ENCODE measurements around the gene RAB11FIP4. TPM values are rescaled to one million over a fixed set of nuclear protein-coding genes. Genes with fewer than 3 reads are reported as not detected.

Gene RAB11FIP4
- total RNA-seq, 2 donors from 2014 or later: 35.6 to 62.2 TPM

DNA sequence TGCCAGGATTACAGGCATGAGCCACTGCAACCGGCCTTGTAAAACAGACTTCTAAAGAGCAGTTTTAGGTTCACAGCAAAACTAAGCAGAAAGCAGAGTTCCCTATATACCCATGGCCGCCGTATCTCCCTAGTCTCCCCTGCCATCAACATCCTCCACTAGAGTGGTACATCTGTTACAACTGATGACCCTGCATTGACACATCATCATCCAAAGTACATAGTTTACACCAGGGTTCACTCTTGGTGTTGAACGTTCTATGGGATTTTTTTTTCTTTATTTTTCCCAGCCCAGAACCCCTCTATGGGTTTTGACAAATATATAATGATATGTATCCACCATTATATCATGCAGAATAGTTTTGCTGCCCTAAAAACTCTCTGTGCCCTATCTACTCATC, 155.2 kb downstream of the RAB11FIP4 start:
- H3K4me3 Mint-ChIP-seq: no peak overlapping the region
- TF ChIP-seq, protein P1, sequence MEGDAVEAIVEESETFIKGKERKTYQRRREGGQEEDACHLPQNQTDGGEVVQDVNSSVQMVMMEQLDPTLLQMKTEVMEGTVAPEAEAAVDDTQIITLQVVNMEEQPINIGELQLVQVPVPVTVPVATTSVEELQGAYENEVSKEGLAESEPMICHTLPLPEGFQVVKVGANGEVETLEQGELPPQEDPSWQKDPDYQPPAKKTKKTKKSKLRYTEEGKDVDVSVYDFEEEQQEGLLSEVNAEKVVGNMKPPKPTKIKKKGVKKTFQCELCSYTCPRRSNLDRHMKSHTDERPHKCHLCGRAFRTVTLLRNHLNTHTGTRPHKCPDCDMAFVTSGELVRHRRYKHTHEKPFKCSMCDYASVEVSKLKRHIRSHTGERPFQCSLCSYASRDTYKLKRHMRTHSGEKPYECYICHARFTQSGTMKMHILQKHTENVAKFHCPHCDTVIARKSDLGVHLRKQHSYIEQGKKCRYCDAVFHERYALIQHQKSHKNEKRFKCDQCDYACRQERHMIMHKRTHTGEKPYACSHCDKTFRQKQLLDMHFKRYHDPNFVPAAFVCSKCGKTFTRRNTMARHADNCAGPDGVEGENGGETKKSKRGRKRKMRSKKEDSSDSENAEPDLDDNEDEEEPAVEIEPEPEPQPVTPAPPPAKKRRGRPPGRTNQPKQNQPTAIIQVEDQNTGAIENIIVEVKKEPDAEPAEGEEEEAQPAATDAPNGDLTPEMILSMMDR (conservative IDR thresholded peaks at IDR 0.05): no peak
- no peaks in the 10 kb centered on the region for H3K36me3 Mint-ChIP-seq (ENCODE audit: low read depth)
- H3K9me3 Mint-ChIP-seq: peaks cover 17% of the 10 kb centered on the region
- no peak overlapping the region for H3K9ac ChIP-seq (ENCODE audit: extremely low read depth, low read length, poor library complexity, severe bottlenecking)
- no peaks in the 10 kb centered on the region for H3K36me3 ChIP-seq (ENCODE audit: control insufficient read depth, insufficient read depth, low read length)
- no peak overlapping the region for H3K27ac Mint-ChIP-seq
- peaks cover 9% of the 10 kb centered on the region for H3K27me3 Mint-ChIP-seq (ENCODE audit: insufficient read depth)
- peaks cover 3% of the 10 kb centered on the region for H3K4me1 Mint-ChIP-seq
- H3K27me3 ChIP-seq (ENCODE audit: control insufficient read depth, insufficient read depth, low read length, poor library complexity, severe bottlenecking): peaks cover 9% of the 10 kb centered on the region
- no peak overlapping the region for H3K27ac ChIP-seq (ENCODE audit: low read depth, low read length)
- no peak for DNase-seq
- H3K4me3 ChIP-seq (ENCODE audit: low read length): no peak overlapping the region
- H3K9me3 ChIP-seq (ENCODE audit: control insufficient read depth, low read length): no peaks in the 10 kb centered on the region
- H3K4me1 ChIP-seq (ENCODE audit: control insufficient read depth, insufficient read depth, low read length): no peaks in the 10 kb centered on the region
- 91 to 94% methylated on average over 3 to 4 of the region's 4 CpGs for WGBS, 2 experiments (ENCODE audit: insufficient coverage in 1 of 2, insufficient read length in 1 of 2)

DNA sequence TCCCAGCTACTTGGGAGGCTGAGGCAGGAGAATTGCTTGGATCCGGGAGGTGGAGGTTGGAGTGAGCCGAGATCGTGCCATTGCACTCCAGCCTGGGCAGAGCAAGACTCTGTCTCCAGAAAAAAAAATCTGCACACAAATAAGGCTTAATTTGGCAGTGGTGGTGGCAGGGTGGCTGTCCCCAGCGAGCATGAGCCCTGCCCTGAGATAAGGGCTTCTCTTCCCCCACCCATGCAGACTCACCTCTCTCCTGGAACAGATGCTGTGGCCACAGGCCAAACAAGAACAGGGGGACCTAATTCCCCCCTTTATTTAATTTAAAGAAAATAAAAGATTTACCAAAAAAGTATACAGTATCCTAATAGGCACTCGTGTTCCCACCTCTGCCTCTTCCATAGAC, 157.2 kb downstream of the RAB11FIP4 start:
- Histone ChIP-seq H3K36me3 (ENCODE audit: control insufficient read depth, insufficient read depth, low read length) (no peaks in the 10 kb centered on the region), H3K9ac (ENCODE audit: extremely low read depth, low read length, poor library complexity, severe bottlenecking) (peak overlapping the region; percentile 47), H3K27me3 (ENCODE audit: control insufficient read depth, insufficient read depth, low read length, poor library complexity, severe bottlenecking) (peaks cover 28% of the 10 kb centered on the region), H3K27ac (ENCODE audit: low read depth, low read length) (no peak overlapping the region), H3K4me1 (ENCODE audit: control insufficient read depth, insufficient read depth, low read length) (no peaks in the 10 kb centered on the region), H3K4me3 (ENCODE audit: low read length) (peak overlapping the region; percentile 94), H3K9me3 (ENCODE audit: control insufficient read depth, low read length) (no peaks in the 10 kb centered on the region)
- no peak for DNase-seq
- peaks cover 23% of the 10 kb centered on the region for H3K27me3 Mint-ChIP-seq (ENCODE audit: insufficient read depth)
- peaks cover 15% of the 10 kb centered on the region for H3K9me3 Mint-ChIP-seq
- H3K4me3 Mint-ChIP-seq: peak overlapping the region; percentile 86
- no peaks in the 10 kb centered on the region for H3K36me3 Mint-ChIP-seq (ENCODE audit: low read depth)
- no peak overlapping the region for H3K27ac Mint-ChIP-seq
- TF ChIP-seq, protein P1 (conservative IDR thresholded peaks at IDR 0.05): no peak
- 15 to 72% methylated on average over 1 to 5 of the region's 5 CpGs for WGBS, 2 experiments (ENCODE audit: insufficient coverage in 1 of 2, insufficient read length in 1 of 2)
- H3K4me1 Mint-ChIP-seq: peaks cover 3% of the 10 kb centered on the region

DNA sequence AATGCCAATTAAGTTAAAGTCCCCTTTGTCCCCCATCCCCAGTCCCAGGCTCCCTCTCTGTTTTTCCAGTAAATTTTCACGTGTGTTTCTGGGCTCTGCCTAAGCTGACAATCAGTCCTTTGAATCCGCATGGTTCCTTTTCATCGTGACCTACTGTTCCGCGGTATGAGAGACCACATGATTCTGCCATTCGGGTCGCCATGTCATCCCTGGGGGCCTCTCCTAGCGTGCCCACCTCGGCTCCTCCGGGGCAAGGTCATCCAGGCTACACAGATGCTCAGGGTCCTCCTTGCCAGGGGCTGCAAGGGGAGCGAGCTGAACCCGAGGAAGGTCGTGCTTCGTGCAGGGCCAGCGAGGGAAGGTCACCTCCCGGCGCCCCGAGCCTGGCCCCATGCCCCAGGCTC, 157.6 kb downstream of the RAB11FIP4 start:
- H3K27ac ChIP-seq (ENCODE audit: low read depth, low read length): no peak overlapping the region
- WGBS, 2 experiments (ENCODE audit: insufficient coverage in 1 of 2, insufficient read length in 1 of 2): 0 to 1% methylated on average over 11 to 18 of the region's 18 CpGs

More for the DNA sequence above, 157.6 kb downstream of the RAB11FIP4 start:
- TF ChIP-seq, protein P1 (conservative IDR thresholded peaks at IDR 0.05): no peak
- H3K4me3 Mint-ChIP-seq: peak overlapping the region; percentile 86
- H3K36me3 ChIP-seq (ENCODE audit: control insufficient read depth, insufficient read depth, low read length): no peaks in the 10 kb centered on the region
- DNase-seq: no peak
- no peaks in the 10 kb centered on the region for H3K9me3 ChIP-seq (ENCODE audit: control insufficient read depth, low read length)
- no peaks in the 10 kb centered on the region for H3K4me1 ChIP-seq (ENCODE audit: control insufficient read depth, insufficient read depth, low read length)
- peak overlapping the region; percentile 82 for H3K27ac Mint-ChIP-seq
- H3K9ac ChIP-seq (ENCODE audit: extremely low read depth, low read length, poor library complexity, severe bottlenecking): peak overlapping the region; percentile 47
- peaks cover 11% of the 10 kb centered on the region for H3K9me3 Mint-ChIP-seq
- H3K4me3 ChIP-seq (ENCODE audit: low read length): peak overlapping the region; percentile 94
- peaks cover 3% of the 10 kb centered on the region for H3K4me1 Mint-ChIP-seq
- peaks cover 32% of the 10 kb centered on the region for H3K27me3 ChIP-seq (ENCODE audit: control insufficient read depth, insufficient read depth, low read length, poor library complexity, severe bottlenecking)
- peaks cover 28% of the 10 kb centered on the region for H3K27me3 Mint-ChIP-seq (ENCODE audit: insufficient read depth)
- H3K36me3 Mint-ChIP-seq (ENCODE audit: low read depth): no peaks in the 10 kb centered on the region

Measured in endodermal cell (in vitro differentiated cells).